HepG2 (cell line): ENCODE measurements around the gene TPPP3. TPM values are rescaled to one million over a fixed set of nuclear protein-coding genes. Genes with fewer than 3 reads are reported as not detected.

ENCODE experiments used
- ATAC-seq: fragments of 200-7000 bp; cut with Tn5 transposase; 3 replicates; pipeline ENCODE4 v1.9.1; 2020; ENCODE audit warnings: mild to moderate bottlenecking, moderate library complexity
- BruUV-seq: library from RNA; stranded (reverse); fragments of 400-500 nt; replicated peaks from 2 replicates; lab custom pipeline; 2021; lab: Mats Ljungman, UMichigan
- CTCF ChIA-PET: fragments of 300-600 bp; formaldehyde crosslinking; extraction: SDS; loops from one replicate; lab custom pipeline; 2021; ENCODE audit warnings: low total read pairs, inconsistent platforms, low intra/inter-chr PET ratio; lab: Yijun Ruan, JAX
- POLR2A ChIA-PET: fragments of 350-600 bp; sonication (Branson Sonifier 250); formaldehyde crosslinking; loops from one replicate; lab custom pipeline; 2020; ENCODE audit warnings: antibody characterized with exemption, inconsistent platforms; lab: Yijun Ruan, JAX
- DNase-seq: peaks from one replicate; pipeline ENCODE4 v3.0.0-alpha.2; 2015; ENCODE audit warnings: low spot score
- FAIRE-seq: peaks from 3 replicates; lab custom pipeline; 2011; peaks lifted over from hg19 to GRCh38; lab: Jason Lieb, UNC
- H2AFZ ChIP-seq: one replicate; pipeline ENCODE4 v1.6.1; 2011; ENCODE audit warnings: low read length, inconsistent platforms
- H3K27ac ChIP-seq: fragments of 300-600 bp; 3 replicates; pipeline ENCODE4 v1.8.0; 2011; ENCODE audit warnings: mixed run types, mild to moderate bottlenecking, mixed read lengths, low read length, inconsistent platforms; ENCODE audit not compliant: insufficient read depth; ENCODE audit errors: extremely low read length
- H3K27me3 ChIP-seq, 2 experiments: fragments of 200-600 bp in 1 of 2; 2 replicates in 1 of 2; 3 replicates in 1 of 2; pipeline versions ENCODE4 v1.6.0 to v1.8.0; 2011; ENCODE audit warnings: low read length in 2 of 2, mild to moderate bottlenecking in 2 of 2, moderate library complexity in 2 of 2, inconsistent platforms in 1 of 2; ENCODE audit not compliant: insufficient read depth in 2 of 2, control insufficient read depth in 1 of 2
- H3K36me3 ChIP-seq, 2 experiments: fragments of 200-600 bp in 1 of 2; replicated peaks in 1 of 2; 2 replicates in 1 of 2; 3 replicates in 1 of 2; pipeline versions ENCODE4 v1.5.1 to v1.8.0; 2011; ENCODE audit warnings: low read length in 2 of 2, inconsistent platforms in 1 of 2; ENCODE audit not compliant: insufficient read depth in 2 of 2, control insufficient read depth in 1 of 2
- H3K4me1 ChIP-seq: 2 replicates; pipeline ENCODE4 v1.5.1; 2012; ENCODE audit warnings: low read length, inconsistent platforms; ENCODE audit not compliant: insufficient read depth
- H3K4me2 ChIP-seq: 2 replicates; pipeline ENCODE4 v1.6.0; 2011; ENCODE audit warnings: low read depth, low read length, inconsistent platforms
- H3K4me3 ChIP-seq, 3 experiments: fragments of 200-600 bp in 1 of 3; sonication (generic), shearing (Covaris generic) in 1 of 3; replicated peaks in 1 of 3; 2 replicates each; pipeline ENCODE4 v1.5.1; 2011 to 2016; ENCODE audit warnings: low read length in 3 of 3, inconsistent platforms in 2 of 3, low read depth in 2 of 3, mild to moderate bottlenecking in 2 of 3, control low read depth in 1 of 3, mixed read lengths in 1 of 3; ENCODE audit not compliant: insufficient read depth in 1 of 3
- H3K79me2 ChIP-seq: one replicate; pipeline ENCODE4 v1.6.1; 2011; ENCODE audit warnings: low read length, inconsistent platforms; ENCODE audit not compliant: insufficient read depth
- H3K9ac ChIP-seq: 2 replicates; pipeline ENCODE4 v1.6.0; 2011; ENCODE audit warnings: mild to moderate bottlenecking, low read depth, low read length, inconsistent platforms; ENCODE audit not compliant: insufficient read depth
- H3K9me3 ChIP-seq: 2 replicates; pipeline ENCODE4 v1.5.1; 2012; ENCODE audit warnings: mild to moderate bottlenecking, low read length
- H4K20me1 ChIP-seq: 2 replicates; pipeline ENCODE4 v1.6.0; 2011; ENCODE audit warnings: inconsistent platforms, mild to moderate bottlenecking, low read length, moderate library complexity; ENCODE audit not compliant: insufficient read depth
- CC2D1A ChIP-seq: sonication (generic); formaldehyde crosslinking; IDR thresholded peaks from 2 replicates; pipeline ENCODE4 v1.8.1; 2023; ENCODE audit warnings: mild to moderate bottlenecking, missing genetic modification reagents
- ISX ChIP-seq: sonication (generic); formaldehyde crosslinking; conservative IDR thresholded peaks from 2 replicates; pipeline ENCODE4 v1.5.0; 2020; ENCODE audit warnings: missing genetic modification reagents
- NFAT5 ChIP-seq: sonication (generic); formaldehyde crosslinking; IDR thresholded peaks from 2 replicates; pipeline ENCODE4 v1.4.0; 2020; ENCODE audit warnings: missing genetic modification reagents
- NRL ChIP-seq: sonication (generic); formaldehyde crosslinking; IDR thresholded peaks from 2 replicates; pipeline ENCODE4 v1.5.0; 2020; ENCODE audit warnings: missing genetic modification reagents, mild to moderate bottlenecking, moderate library complexity, borderline replicate concordance
- SYNCRIP ChIP-seq: fragments of 200-400 bp; formaldehyde crosslinking; IDR thresholded peaks from 2 replicates; pipeline ENCODE4 v1.6.1; 2018; ENCODE audit warnings: mild to moderate bottlenecking, low read depth, low read length; ENCODE audit not compliant: insufficient read depth
- ZIK1 ChIP-seq: sonication (generic); formaldehyde crosslinking; IDR thresholded peaks from 2 replicates; pipeline ENCODE4 v1.5.0; 2020; ENCODE audit warnings: mild to moderate bottlenecking, low read depth, missing genetic modification reagents, borderline replicate concordance
- ZNF597 ChIP-seq: sonication (generic); formaldehyde crosslinking; IDR thresholded peaks from 2 replicates; pipeline ENCODE4 v1.5.0; 2020; ENCODE audit warnings: missing genetic modification reagents
- WGBS: methylation state at CpG from one replicate; pipeline ENCODE4 v1.1.6; 2017; ENCODE audit warnings: low lambda C conversion rate; 5-methylcytosine and 5-hydroxymethylcytosine counted together
- in situ Hi-C: cut with HindIII; loops from 2 replicates; pipeline ENCODE4 v1.10.0; 2017; ENCODE audit warnings: low pct_unique_long_range_greater_than_20kb; ENCODE audit not compliant: extremely low pct_ligation_motif_present
- intact Hi-C: fragments of 100-400 bp; cut with micrococcal nuclease; formaldehyde crosslinking; loops from one replicate; pipeline ENCODE4 v1.10.0; 2022; ENCODE audit not compliant: unreplicated experiment
- polyA plus RNA-seq, 8 experiments: library from polyadenylated mRNA; depleted of rRNA in 3 of 8; stranded (reverse) in 7 of 8; unstranded in 1 of 8; fragments of >200 nt; fragmentation: Illumina TruSeq in 4 of 8; extraction: Trizol in 4 of 8; gene quantifications; 2 replicates each; pipeline versions ENCODE4 v1.2.1 to v1.2.3, GENCODE V29; 2011 to 2016; ENCODE audit warnings: low read depth in 4 of 8, missing spikeins in 1 of 8, mixed read lengths in 1 of 8; ENCODE audit not compliant: insufficient read depth in 1 of 8
- total RNA-seq, 5 experiments: library from RNA; depleted of rRNA; stranded (reverse); fragments of >200 nt; fragmentation: Illumina TruSeq; extraction: Trizol; gene quantifications; 2 replicates each; pipeline ENCODE4 v1.2.3, GENCODE V29; 2016; ENCODE audit warnings: low read depth in 1 of 5
- TF ChIP-seq, protein P1 (sequence below): sonication (generic); formaldehyde crosslinking; IDR thresholded peaks from 2 replicates; pipeline ENCODE4 v1.4.0; 2020; ENCODE audit warnings: mild to moderate bottlenecking, missing genetic modification reagents, borderline replicate concordance

Gene TPPP3
- total and polyA plus RNA-seq, 2 of the 13 experiments (the other 11 are each of a cell fraction or from before 2014, with no cell fraction given): 0.16 to 0.44 TPM

DNA sequence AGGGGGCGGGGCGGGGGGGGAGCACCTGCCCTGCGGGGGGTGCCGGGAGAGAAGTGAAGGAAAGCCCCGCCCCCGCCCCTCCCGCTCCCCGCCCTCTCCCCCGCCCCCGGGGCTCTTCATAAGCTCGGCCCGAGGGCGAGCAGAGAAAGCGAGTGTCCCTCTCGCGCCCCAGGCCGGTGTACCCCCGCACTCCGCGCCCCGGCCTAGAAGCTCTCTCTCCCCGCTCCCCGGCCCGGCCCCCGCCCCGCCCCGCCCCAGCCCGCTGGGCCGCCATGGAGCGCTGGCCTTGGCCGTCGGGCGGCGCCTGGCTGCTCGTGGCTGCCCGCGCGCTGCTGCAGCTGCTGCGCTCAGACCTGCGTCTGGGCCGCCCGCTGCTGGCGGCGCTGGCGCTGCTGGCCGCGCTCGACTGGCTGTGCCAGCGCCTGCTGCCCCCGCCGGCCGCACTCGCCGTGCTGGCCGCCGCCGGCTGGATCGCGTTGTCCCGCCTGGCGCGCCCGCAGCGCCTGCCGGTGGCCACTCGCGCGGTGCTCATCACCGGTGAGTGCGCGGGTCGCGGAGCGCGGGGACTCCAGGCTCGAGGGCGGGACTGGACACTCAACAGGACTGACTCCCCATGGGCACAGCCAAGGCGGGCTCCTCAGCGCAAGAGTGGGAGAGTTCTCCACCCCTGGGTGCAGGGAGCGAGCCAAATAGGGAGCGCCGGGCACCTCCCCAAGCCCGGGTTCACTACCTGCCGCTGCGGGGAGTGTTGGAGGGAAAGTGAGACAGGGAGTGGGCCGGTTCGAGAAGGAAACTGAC is 37.9 kb upstream of the TPPP3 start, which contains the start of gene HSD11B2:
HSD11B2 (plus strand) TSS at position 145 of the 798 bp plus-strand sequence; CDS start at position 273, 128 bp downstream.
- TSS peak; percentile 36 for BruUV-seq
- FAIRE-seq (no peak), DNase-seq (peak; percentile 77), ATAC-seq (peak; percentile 58)
- WGBS: under 1% methylated on average over 10 of the region's 87 CpGs
- Histone ChIP-seq H2AFZ (no peak within 1 kb of the TSS), H3K36me3 (no peaks in the 10 kb centered on the region), H4K20me1 (no peaks in the 10 kb centered on the region), H3K27ac (peak within 1 kb of the TSS; percentile 89), H3K4me2 (peak within 1 kb of the TSS; percentile 99), H3K4me3 (peak within 1 kb of the TSS; percentile 67 to 92 (median 79)), H3K9me3 (no peaks in the 10 kb centered on the region), H3K79me2 (no peaks in the 10 kb centered on the region), H3K4me1 (peaks cover 48% of the 10 kb centered on the region), H3K27me3 (peaks cover 2 to 7% of the 10 kb centered on the region in 2 experiments; a peak in 1 of 5 replicates), H3K9ac (peak within 1 kb of the TSS; percentile 79)
- ChIA-PET POLR2A (interaction anchor here (0.7 to 5.5 kb wide), 19 partner anchors 9 to 600 kb away, joined by 3 to 182 read pairs (median 4); partner anchors contain the start of genes ACD, ATP6V0D1, FHOD1 and KCTD19), CTCF (interaction anchor here (6.5 kb wide), 1 partner anchor 35 kb away, joined by 98 read pairs; no protein-coding TSS in a partner anchor)
- intact Hi-C loops (no loop called here), in situ Hi-C loops (loop anchor here (5.0 kb wide), 1 partner anchor 36 kb away; no protein-coding TSS in a partner anchor)
- TF ChIP-seq NRL (CRISPR knock-in tag): no peak
- no peak for TF ChIP-seq CC2D1A (CRISPR knock-in tag)
- TF ChIP-seq, protein P1, sequence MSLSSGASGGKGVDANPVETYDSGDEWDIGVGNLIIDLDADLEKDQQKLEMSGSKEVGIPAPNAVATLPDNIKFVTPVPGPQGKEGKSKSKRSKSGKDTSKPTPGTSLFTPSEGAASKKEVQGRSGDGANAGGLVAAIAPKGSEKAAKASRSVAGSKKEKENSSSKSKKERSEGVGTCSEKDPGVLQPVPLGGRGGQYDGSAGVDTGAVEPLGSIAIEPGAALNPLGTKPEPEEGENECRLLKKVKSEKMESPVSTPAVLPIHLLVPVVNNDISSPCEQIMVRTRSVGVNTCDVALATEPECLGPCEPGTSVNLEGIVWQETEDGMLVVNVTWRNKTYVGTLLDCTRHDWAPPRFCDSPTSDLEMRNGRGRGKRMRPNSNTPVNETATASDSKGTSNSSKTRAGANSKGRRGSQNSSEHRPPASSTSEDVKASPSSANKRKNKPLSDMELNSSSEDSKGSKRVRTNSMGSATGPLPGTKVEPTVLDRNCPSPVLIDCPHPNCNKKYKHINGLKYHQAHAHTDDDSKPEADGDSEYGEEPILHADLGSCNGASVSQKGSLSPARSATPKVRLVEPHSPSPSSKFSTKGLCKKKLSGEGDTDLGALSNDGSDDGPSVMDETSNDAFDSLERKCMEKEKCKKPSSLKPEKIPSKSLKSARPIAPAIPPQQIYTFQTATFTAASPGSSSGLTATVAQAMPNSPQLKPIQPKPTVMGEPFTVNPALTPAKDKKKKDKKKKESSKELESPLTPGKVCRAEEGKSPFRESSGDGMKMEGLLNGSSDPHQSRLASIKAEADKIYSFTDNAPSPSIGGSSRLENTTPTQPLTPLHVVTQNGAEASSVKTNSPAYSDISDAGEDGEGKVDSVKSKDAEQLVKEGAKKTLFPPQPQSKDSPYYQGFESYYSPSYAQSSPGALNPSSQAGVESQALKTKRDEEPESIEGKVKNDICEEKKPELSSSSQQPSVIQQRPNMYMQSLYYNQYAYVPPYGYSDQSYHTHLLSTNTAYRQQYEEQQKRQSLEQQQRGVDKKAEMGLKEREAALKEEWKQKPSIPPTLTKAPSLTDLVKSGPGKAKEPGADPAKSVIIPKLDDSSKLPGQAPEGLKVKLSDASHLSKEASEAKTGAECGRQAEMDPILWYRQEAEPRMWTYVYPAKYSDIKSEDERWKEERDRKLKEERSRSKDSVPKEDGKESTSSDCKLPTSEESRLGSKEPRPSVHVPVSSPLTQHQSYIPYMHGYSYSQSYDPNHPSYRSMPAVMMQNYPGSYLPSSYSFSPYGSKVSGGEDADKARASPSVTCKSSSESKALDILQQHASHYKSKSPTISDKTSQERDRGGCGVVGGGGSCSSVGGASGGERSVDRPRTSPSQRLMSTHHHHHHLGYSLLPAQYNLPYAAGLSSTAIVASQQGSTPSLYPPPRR (CRISPR knock-in tag): no peak
- TF ChIP-seq ISX: no peak
- no peak for TF ChIP-seq SYNCRIP
- TF ChIP-seq ZIK1 (CRISPR knock-in tag): no peak
- TF ChIP-seq NFAT5 (CRISPR knock-in tag): peak; percentile 43; the same call in 1 of the 2 replicates
- TF ChIP-seq ZNF597 (CRISPR knock-in tag): no peak
